Activated effector memory CD4-positive, alpha-beta T cell treated with anti-CD3 and anti-CD28 coated beads, Interleukin-2, amount 50 U/mL, for 16 hours (primary cell): ENCODE data around the gene PPM1G.
A peak's percentile ranks its signal among the peaks of the same experiment; 100 is the strongest.
"Not testable (repeated sequence)": the region's sequence is repeated elsewhere in the genome, so short reads cannot be mapped to it uniquely, and the experiment has no call there.

Experiments used
- DNase-seq: peaks from one replicate; pipeline ENCODE4 v3.0.0-alpha.2; 2020

The PPM1G gene

DNA sequence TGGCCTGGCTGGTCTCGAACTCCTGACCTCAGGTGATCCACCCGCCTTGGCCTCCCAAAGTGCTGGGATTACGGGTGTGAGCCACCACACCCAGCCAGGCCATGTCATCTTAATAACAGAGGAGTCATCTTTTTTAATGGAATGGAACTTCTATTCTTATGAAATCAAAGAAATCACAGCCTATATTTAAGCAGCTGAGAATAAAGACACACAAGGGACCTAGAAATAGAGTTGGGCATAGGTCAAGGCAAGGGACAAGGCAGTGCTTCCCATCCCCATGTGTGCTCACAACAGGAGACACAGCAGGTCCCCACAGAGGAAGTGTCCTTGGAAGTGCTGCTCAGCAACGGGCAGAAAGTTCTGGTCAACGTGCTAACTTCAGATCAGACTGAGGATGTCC is 35.8 kb downstream of the PPM1G start:
- DNase-seq: no peak

DNA sequence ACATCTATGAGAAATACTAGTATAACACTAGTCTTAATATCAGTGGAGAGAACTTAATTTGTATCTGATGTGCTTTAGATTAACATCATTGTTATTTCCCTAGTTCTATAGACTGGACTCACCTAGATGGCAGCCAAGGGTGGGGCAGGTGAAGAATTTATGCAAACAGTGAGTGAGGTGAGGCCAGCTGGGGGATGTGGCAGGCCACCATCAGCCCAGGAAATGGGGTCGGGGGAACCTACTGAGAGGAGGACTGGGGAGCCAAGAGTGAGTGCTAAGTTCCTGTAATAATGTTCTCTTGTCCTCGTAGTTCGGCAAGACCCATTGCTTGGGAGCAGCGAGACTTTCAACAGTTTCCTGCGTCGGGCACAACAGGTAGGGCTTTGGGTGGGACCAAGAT is 36.5 kb downstream of the PPM1G start:
- DNase-seq: no peak

DNA sequence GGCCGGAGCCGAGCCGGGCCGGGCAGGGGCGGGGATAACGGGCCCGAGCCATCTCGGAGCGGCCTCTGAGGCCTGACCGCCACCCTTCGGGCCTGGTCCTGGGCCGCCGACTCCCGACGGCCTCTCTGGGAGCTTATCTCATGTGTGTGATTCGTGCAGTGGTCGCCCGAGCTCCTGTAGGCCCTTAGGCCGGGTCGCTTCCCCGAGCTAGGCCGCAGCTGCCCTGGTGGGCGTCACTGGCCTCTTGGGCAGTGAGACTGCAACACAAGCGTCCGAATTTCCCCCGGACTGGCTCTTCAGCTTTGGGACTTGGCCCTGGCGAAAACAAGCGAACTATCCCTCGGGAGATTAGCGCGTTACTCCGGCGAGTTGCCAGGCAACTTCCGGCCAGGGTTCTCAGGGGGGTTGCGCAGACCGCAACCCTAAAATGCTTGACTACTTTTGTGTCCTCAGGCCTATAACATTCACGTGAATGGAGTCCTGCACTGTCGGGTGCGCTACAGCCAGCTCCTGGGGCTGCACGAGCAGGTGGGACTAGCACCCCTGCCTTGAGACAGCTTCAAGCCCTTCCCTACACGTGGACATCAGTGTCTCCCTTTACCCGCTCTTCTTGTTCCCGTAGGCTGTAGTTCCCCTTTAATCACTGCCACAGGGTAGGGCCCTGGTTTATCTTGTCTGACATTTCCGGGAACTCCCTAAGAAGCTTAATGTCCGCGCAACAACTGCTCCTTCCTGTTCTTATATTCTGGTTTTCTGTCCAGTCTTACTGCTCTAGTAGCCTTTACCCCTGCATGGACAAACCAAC is 38.4 kb downstream of the PPM1G start:
- peak; percentile 74 for DNase-seq

- DNase-seq: peak; percentile 100
Observed at GRCh38 chr2:27370026-27370815, 39.2 kb downstream of the PPM1G start, which contains the start of the genes EIF2B4 and SNX17. Gene EIF2B4, minus strand, starts transcription at chr2:27370338. Its CDS starts 24 bp downstream, at chr2:27370314. Gene SNX17, plus strand, starts transcription at chr2:27370616. Its CDS starts 128 bp downstream, at chr2:27370744.

DNA sequence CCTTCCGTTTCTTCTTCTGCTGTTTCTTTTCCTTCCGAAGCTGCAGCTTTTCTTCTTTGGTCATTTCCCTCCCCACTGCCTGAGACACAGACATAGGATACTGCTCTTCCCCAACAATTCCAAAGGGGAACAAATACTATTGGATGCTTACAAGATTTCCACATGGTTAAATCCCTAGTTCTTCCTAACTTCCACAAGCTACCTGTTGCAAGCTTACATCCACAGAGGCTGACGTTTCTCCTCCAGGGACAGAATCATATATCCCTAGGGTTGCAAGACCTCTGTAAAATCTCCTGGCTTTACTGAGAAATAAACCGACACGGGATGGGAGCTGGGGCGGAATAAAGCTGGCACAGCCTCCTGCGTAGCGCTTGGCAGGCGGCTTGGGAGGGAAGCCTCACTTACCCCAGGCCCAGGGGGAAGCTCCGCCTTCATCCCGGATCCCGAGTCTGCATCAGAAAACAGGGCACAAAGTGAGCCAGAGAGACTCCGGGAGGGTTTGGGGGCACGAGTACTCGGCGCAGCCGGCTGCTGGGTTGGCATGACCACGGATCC is 39.8 kb downstream of the PPM1G start:
- no peak for DNase-seq

GRCh38 chr2:27363933-27364332 is 45.5 kb downstream of the PPM1G start:
- no peak for DNase-seq

- DNase-seq: no peak
Observed at GRCh38 chr2:27362678-27363420, 46.5 kb downstream of the PPM1G start.

DNA sequence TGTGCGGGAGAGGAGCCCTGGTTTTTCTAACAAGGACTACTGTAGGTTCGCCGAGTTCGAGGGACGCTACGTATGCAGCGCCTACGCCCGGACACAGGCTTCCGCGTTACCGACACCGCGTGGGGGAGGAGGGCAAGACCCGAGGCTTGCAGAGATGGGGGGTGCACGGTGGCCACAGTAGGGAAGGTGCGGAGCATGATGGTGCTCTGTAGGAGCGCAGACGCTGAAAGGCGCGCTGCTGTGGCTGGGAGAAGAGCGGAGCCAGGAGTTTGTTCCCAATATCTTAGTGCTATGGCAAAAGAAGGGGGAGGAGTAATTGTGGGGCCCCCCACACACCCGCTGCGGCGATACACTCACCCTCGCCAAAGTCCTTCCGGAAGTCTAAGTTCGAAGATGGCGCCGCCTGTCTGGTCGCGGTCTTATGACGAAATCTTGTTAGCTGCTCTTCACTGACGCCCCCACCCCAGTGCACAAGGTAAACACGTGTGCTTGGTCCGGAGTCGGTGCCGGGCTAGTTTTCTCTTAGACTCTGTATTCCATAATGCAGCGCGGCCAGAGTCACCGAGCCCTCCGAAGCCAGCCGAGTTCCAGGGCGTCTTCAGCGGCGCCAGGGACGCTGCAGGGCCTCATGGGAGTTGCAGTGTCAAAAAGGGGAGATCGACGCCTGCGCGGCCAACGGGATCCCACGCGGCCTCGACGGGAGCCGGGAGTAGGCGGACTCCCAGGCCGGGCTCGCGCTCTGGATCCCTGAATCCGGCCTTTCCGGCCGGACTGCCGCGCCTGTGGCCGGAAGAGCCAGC is 52.8 kb downstream of the PPM1G start, which contains the start of gene GTF3C2:
TSS of gene GTF3C2 (minus strand) at position 383 of the 800 bp plus-strand sequence. CDS start 13,210 bp downstream, outside the sequence.
- DNase-seq: peak; percentile 97

GRCh38 chr2:27356056-27356381 is 53.4 kb downstream of the PPM1G start:
- DNase-seq: no peak

DNA sequence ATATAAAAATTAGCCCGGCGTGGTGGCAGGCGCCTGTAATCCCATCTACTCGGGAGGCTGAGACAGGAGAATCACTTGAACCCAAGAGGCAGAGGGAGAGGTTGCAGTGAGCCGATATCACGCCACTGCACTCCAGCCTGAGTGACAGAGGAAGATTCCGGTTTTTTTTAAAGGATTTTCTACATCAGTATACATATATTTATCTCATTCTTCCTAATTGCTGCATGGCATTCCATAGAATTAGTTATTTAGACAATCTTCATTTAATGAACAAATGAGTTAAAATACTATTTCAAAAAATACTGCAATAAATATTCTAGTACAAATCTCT is 54.8 kb downstream of the PPM1G start:
- DNase-seq: peak; percentile 22

DNA sequence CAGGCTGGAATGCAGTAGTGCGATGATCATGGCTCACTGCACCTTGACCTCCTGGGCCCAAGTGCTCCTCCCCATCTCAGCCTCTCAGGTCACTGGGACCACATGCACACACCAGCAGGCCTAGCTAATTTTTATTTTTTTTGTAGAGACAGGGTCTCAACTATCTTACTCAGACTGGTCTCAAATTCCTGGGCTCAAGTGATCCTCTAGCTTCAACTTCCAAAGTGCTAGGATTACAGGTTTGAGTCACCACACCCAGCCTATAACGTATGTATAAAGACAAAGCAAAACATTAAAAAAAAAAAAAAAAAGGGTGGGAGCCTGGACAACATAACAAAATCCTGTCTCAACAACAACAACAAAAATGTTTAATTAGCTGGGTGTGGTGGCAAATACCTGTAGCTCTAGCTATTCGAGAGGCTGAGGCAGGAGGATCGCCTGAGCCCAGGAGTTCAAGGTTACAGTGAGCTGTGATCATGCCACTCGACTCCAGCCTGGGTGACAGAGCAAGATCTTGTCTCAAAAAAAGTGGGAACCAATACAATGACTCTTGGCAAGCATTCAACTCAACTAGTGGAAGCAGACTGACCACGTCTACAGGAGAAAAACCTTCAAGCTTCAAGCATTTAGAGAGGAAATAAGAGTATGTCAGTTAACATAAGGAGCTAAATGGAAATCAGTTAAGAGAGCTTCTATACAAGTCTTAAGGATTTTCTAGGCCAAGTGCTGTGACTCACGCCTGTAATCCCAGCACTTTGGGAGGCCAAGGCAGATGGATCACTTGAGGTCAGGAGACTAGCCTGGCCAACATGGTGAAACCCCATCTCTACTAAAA is 55.4 kb downstream of the PPM1G start:
- no peak for DNase-seq

- not testable (repeated sequence) for DNase-seq
Observed at GRCh38 chr2:27353386-27353761, 56.0 kb downstream of the PPM1G start.

DNA sequence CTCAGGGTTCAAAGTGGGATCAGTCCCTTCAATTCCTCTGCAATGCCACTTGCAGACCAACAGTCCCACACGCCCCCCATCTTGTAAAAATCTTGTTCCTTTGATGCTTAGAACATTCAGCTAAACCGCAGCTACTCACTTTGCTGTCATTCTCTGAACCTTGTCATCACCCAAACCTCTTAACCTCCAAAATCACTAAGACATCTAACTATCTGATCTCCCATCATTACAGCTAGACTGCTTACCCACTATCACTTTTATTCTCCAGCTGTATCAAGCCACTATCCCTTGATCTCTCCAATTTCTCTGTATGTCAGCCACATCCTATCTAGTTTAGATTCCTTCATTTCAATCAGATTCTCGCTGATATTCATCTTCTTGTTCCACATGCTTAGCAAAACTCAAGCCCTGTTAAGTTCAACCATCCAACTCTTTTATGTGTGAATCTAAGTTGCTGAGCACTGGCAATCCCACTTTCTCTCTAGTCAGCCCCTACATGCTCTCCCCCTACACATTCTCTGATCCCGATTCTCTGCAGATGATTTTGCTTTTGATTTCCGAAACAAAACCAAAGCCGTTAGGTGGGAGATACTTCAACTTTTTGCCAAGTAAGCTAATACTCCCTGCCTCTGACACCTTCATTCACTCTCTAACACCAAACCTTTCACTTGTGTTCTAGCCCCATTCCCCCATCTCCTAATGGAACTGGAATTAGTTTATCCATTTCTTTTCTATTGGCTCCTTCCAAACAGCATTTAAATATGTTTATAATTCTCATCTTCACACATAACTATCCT is 57.4 kb downstream of the PPM1G start:
- DNase-seq: no peak

DNA sequence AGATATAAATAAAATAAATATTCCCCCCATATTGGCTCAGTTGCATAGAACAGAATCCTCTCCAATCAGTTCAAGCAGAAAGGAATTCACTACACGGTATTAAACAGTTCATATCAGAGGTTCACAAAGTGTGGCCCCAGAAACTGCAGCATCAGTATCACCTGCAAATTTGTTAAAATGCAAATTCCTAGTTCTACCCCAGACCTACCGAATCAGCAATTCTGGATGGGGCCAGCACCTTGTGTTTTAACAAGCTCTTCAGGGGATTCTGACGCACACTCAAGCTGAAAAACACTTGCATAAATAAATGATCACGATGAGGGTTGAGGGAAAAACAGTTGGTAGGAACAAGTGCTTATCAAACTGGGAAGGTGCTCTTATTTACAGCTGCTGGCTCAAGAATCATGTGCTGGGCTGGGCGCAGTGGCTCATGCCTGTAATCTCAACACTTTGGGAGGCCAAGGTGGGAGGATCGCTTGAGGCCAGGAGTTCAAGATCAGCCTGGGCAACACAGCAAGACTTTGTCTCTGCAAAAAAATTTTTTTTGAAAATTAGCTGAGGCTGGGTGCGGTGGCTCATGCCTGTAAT is 59.2 kb downstream of the PPM1G start:
- DNase-seq: no peak

DNA sequence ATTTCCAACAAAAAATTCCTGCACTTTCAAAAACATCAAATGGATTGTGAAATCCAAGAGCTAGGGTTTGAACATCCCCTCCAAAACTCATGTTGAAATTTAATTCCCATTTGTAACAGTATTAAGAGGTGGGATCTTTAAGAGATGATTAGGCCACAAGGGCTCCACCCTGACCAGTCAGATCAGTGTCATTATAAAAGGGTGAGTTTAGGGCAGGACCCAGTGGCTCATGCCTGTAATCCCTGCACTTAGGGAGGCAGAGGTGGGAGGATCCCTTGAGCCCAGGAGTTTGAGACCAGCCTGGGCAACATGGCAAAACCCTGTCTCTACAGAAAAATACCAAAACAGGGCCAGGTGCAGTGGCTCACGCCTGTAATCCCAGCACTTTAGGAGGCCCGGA is 61.8 kb downstream of the PPM1G start:
- DNase-seq: no peak

DNA sequence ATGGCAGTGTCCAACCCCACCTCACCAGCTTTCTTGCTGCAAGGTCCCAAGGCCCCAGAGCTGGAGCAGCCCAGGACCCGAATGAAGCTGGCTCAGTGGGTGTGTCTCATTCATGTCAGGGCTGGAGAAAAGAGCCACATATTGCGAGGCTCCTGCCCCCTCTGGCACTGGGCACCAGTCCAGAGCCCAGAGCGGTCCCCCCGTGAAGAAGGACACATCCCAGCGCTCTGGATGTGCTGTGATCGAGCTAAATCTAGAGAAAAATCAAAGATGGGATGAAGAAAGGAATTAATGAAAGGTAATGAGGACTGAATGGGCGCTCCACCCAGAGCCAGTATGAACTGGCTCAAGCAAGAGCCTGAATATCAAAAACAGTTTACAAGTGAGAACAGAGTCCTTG is 73.2 kb downstream of the PPM1G start:
- DNase-seq: no peak

DNA sequence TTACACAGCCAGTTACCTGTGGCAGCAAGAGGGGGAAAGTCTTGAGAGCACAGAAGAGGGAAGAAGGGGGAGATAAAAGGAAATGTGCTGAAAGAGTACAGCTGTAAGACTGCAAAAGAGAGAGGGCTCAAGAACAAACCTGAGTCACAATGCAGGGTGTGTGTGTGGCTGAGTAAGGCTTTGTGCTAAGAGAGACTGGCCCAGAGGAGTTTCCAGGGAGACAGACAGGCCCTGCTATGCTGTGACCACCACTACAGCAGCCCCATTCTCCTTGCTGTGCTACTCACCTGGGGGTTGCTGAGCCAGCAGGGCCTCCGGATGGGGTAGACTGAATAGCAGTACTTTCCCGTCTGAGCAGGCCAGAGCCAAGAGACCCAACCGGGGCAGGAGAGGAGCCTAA is 74.1 kb downstream of the PPM1G start:
- DNase-seq: no peak
